ENCODE results near the gene EPM2AIP1. TPM values are rescaled to one million over a fixed set of nuclear protein-coding genes. Genes with fewer than 3 reads are reported as not detected.
A peak's percentile ranks its signal among the peaks of the same experiment; 100 is the strongest.

EPM2AIP1 gene
- total and polyA plus RNA-seq, 8 donors, result 2.4 to 37.3 (median 8.4) TPM

GRCh38 chr3:37024092-37024491 lies 31.2 kb upstream of the EPM2AIP1 start:
- TF ChIP-seq CTCF (IDR thresholded peaks at IDR 0.05) (peak in 5 of 7 experiments; percentile 25 to 59 (median 46)), EP300 (IDR thresholded peaks at IDR 0.05) (no peak)
- peaks cover 0 to 11% (median 4%) of the 10 kb centered on the region in 4 donors for H3K4me1 ChIP-seq
- 82 to 93% (median 87%) methylated on average over 2 of the region's 2 CpGs for WGBS, 5 donors
- no peaks in the 10 kb centered on the region for H3K9me3 ChIP-seq
- H3K27me3 ChIP-seq, result no peaks in the 10 kb centered on the region
- DNase-seq, result no peak
- peaks cover 28 to 95% (median 92%) of the 10 kb centered on the region in 4 donors for H3K36me3 ChIP-seq
- intact Hi-C loops (cut with DNase I; ENCODE audit: low total_unique reads), result loop anchor here (10.0 kb wide), 1 partner anchor 191 kb away; no protein-coding TSS in a partner anchor
- no peak overlapping the region for H3K27ac ChIP-seq
- no peak overlapping the region for H3K4me3 ChIP-seq

DNA sequence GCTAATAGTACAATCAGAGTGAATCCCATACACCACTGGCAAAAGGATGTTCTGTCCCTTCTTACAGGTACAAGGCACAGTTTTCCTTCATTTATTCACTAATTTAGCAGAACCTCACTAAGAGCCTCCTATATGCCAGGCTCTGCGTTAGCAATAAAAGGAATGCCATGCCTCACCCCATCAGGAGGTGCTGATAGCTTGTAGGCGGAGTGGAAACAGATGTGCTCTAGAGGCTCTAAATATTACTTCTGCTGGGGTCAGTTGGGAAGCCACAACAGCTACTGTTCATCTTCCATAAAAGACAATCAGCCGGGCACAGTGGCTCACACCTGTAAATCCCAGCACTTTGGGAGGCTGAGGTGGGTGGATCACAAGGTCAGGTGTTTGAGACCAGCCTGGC lies 24.8 kb upstream of the EPM2AIP1 start:
- no peaks in the 10 kb centered on the region for H3K4me1 ChIP-seq
- H3K36me3 ChIP-seq, result peaks cover 38 to 100% (median 98%) of the 10 kb centered on the region in 4 donors
- WGBS, 5 donors, result 96 to 99% (median 98%) methylated on average over 3 of the region's 3 CpGs

GRCh38 chr3:37016903-37017302 lies 24.0 kb upstream of the EPM2AIP1 start:
- Histone ChIP-seq H3K27me3 (no peaks in the 10 kb centered on the region), H3K27ac (no peak overlapping the region), H3K4me3 (no peak overlapping the region), H3K9me3 (no peaks in the 10 kb centered on the region), H3K36me3 (peaks cover 37 to 100% (median 98%) of the 10 kb centered on the region in 4 donors), H3K4me1 (no peaks in the 10 kb centered on the region)
- no peak for DNase-seq
- WGBS, 5 donors, result 87 to 96% (median 92%) methylated on average over 8 of the region's 8 CpGs
- intact Hi-C loops (cut with DNase I; ENCODE audit: low total_unique reads), result no loop called here
- no peak for TF ChIP-seq POLR2AphosphoS5 (IDR thresholded peaks at IDR 0.05)
- no peak for TF ChIP-seq POLR2A (IDR thresholded peaks at IDR 0.05)
- TF ChIP-seq CTCF (IDR thresholded peaks at IDR 0.05), result no peak
- TF ChIP-seq EP300 (IDR thresholded peaks at IDR 0.05), result no peak

More for the DNA sequence above, 24.8 kb upstream of the EPM2AIP1 start:
- Histone ChIP-seq H3K4me3 (no peak overlapping the region), H3K27me3 (no peaks in the 10 kb centered on the region), H3K9me3 (no peaks in the 10 kb centered on the region), H3K27ac (no peak overlapping the region)
- TF ChIP-seq EP300 (IDR thresholded peaks at IDR 0.05) (no peak), CTCF (IDR thresholded peaks at IDR 0.05) (no peak), POLR2AphosphoS5 (IDR thresholded peaks at IDR 0.05) (no peak), POLR2A (IDR thresholded peaks at IDR 0.05) (no peak)
- no peak for DNase-seq
- intact Hi-C loops (cut with DNase I; ENCODE audit: low total_unique reads), result no loop called here

DNA sequence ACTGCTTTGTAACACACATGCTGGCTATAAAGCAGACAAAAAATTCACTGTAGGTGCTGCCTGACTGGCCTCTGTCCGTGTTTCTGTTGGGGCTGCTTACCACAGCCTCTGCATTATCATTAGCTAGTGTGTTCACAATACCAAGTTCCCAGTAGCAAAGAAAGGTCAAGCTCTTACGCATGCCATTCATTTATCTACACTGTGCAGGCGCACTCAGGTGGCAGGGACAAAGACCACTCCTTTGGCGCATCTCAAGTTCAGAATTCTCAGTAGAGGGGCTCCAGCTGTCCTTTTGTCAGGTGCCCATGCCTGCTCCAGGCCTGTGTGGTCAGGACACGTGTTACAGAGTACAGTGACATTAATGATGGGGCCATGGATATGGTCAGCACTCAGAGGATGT lies 22.7 kb upstream of the EPM2AIP1 start:
- intact Hi-C loops (cut with DNase I; ENCODE audit: low total_unique reads), result no loop called here
- DNase-seq, result no peak
- Histone ChIP-seq H3K4me1 (no peaks in the 10 kb centered on the region), H3K27me3 (no peaks in the 10 kb centered on the region), H3K36me3 (peaks cover 45 to 100% (median 98%) of the 10 kb centered on the region in 4 donors), H3K9me3 (no peaks in the 10 kb centered on the region), H3K27ac (no peak overlapping the region), H3K4me3 (no peak overlapping the region)
- no peak for TF ChIP-seq POLR2AphosphoS5 (IDR thresholded peaks at IDR 0.05)
- no peak for TF ChIP-seq CTCF (IDR thresholded peaks at IDR 0.05)
- TF ChIP-seq EP300 (IDR thresholded peaks at IDR 0.05), result no peak
- WGBS, 5 donors, result 81 to 92% (median 88%) methylated on average over 5 of the region's 5 CpGs
